ENCODE measurements around the gene RNF17.

Gene RNF17

GRCh38 chr13:24763596-24764275 lies at the start of gene RNF17:
Gene RNF17, plus strand, starts transcription at chr13:24764169. Its CDS starts 35 bp downstream, at chr13:24764204.
- no peak for DNase-seq (ENCODE audit: low spot score)
- ChIA-PET POLR2A (ENCODE audit: low non-redundant PET) (no interaction called here), CTCF (no interaction called here)
- no peak within 1 kb of the TSS for H3K27ac ChIP-seq
- no peak for TF ChIP-seq CTCF (conservative IDR thresholded peaks at IDR 0.05; ENCODE audit: low read depth)

- POLR2A ChIA-PET (ENCODE audit: low non-redundant PET): no interaction called here
- no peak for TF ChIP-seq CTCF (conservative IDR thresholded peaks at IDR 0.05; ENCODE audit: low read depth)
- no peak for DNase-seq (ENCODE audit: low spot score)
- no peak overlapping the region for H3K27ac ChIP-seq
- CTCF ChIA-PET: interaction anchor here (1.5 kb wide), 1 partner anchor 12 kb away, joined by 3 read pairs; no protein-coding TSS in a partner anchor
Measured at GRCh38 chr13:24716011-24716410, 48.0 kb upstream of the RNF17 start.

GRCh38 chr13:24716446-24716845 lies 47.5 kb upstream of the RNF17 start:
- ChIA-PET CTCF (interaction anchor here (1.5 kb wide), 1 partner anchor 11 kb away, joined by 3 read pairs; no protein-coding TSS in a partner anchor), POLR2A (ENCODE audit: low non-redundant PET) (no interaction called here)
- no peak for TF ChIP-seq CTCF (conservative IDR thresholded peaks at IDR 0.05; ENCODE audit: low read depth)
- no peak for DNase-seq (ENCODE audit: low spot score)
- H3K27ac ChIP-seq: no peak overlapping the region

- ChIA-PET POLR2A (ENCODE audit: low non-redundant PET) (no interaction called here), CTCF (interaction anchor here (1.5 kb wide), 1 partner anchor 10 kb away, joined by 3 read pairs; no protein-coding TSS in a partner anchor)
- no peak for DNase-seq (ENCODE audit: low spot score)
- TF ChIP-seq CTCF (conservative IDR thresholded peaks at IDR 0.05; ENCODE audit: low read depth): no peak
- H3K27ac ChIP-seq: no peak overlapping the region
Measured at GRCh38 chr13:24717217-24717616, 46.8 kb upstream of the RNF17 start.

- no peak for TF ChIP-seq CTCF (conservative IDR thresholded peaks at IDR 0.05; ENCODE audit: low read depth)
- no peak for DNase-seq (ENCODE audit: low spot score)
- ChIA-PET POLR2A (ENCODE audit: low non-redundant PET) (no interaction called here), CTCF (interaction anchor here (1.0 to 1.2 kb wide), 2 partner anchors 10 to 25 kb away, joined by 3 to 5 read pairs; no protein-coding TSS in a partner anchor)
- H3K27ac ChIP-seq: no peak overlapping the region
Measured at GRCh38 chr13:24718192-24718965, 45.6 kb upstream of the RNF17 start.

GRCh38 chr13:24719139-24719538 lies 44.8 kb upstream of the RNF17 start:
- POLR2A ChIA-PET (ENCODE audit: low non-redundant PET): no interaction called here
- H3K27ac ChIP-seq: no peak overlapping the region
- no peak for TF ChIP-seq CTCF (conservative IDR thresholded peaks at IDR 0.05; ENCODE audit: low read depth)
- DNase-seq (ENCODE audit: low spot score): no peak
- CTCF ChIA-PET: interaction anchor here (1.0 to 1.2 kb wide), 2 partner anchors 11 to 25 kb away, joined by 3 to 5 read pairs; no protein-coding TSS in a partner anchor
